Measurements from ENCODE around the gene CALM1.

CALM1 gene

GRCh38 chr14:90397425-90398314 is 841 bp downstream of the CALM1 start:
- H3K27ac ChIP-seq (ENCODE audit: low read depth, low read length) = peak overlapping the region; percentile 80
- H3K27me3 ChIP-seq (ENCODE audit: control insufficient read depth in 5 of 5, insufficient read depth in 4 of 5, low read length in 5 of 5) = no peaks in the 10 kb centered on the region
- peak overlapping the region in 4 of 5 donors; percentile 39 to 88 (median 87) for H3K9ac ChIP-seq (ENCODE audit: low read length in 5 of 5)
- H3K4me3 ChIP-seq (ENCODE audit: low read depth in 1 of 5, low read length in 5 of 5) = peak overlapping the region; percentile 79 to 99 (median 93)
- H3K4me1 ChIP-seq (ENCODE audit: control insufficient read depth in 5 of 5, insufficient read depth in 5 of 5, low read length in 5 of 5) = peaks cover 6 to 48% (median 47%) of the 10 kb centered on the region in 5 donors
- H3K9me3 ChIP-seq (ENCODE audit: control insufficient read depth in 5 of 5, low read length in 5 of 5) = no peaks in the 10 kb centered on the region
- peaks cover 9 to 28% (median 21%) of the 10 kb centered on the region in 5 donors for H3K36me3 ChIP-seq (ENCODE audit: control insufficient read depth in 5 of 5, insufficient read depth in 5 of 5, low read length in 5 of 5)

- Histone ChIP-seq H3K27me3 (ENCODE audit: control insufficient read depth in 5 of 5, insufficient read depth in 4 of 5, low read length in 5 of 5) (no peaks in the 10 kb centered on the region), H3K27ac (ENCODE audit: low read depth, low read length) (peak overlapping the region; percentile 80), H3K4me3 (ENCODE audit: low read depth in 1 of 5, low read length in 5 of 5) (peak overlapping the region; percentile 79 to 99 (median 93)), H3K36me3 (ENCODE audit: control insufficient read depth in 5 of 5, insufficient read depth in 5 of 5, low read length in 5 of 5) (peaks cover 15 to 35% (median 28%) of the 10 kb centered on the region in 5 donors), H3K4me1 (ENCODE audit: control insufficient read depth in 5 of 5, insufficient read depth in 5 of 5, low read length in 5 of 5) (peaks cover 6 to 51% (median 47%) of the 10 kb centered on the region in 5 donors), H3K9me3 (ENCODE audit: control insufficient read depth in 5 of 5, low read length in 5 of 5) (no peaks in the 10 kb centered on the region), H3K9ac (ENCODE audit: low read length in 5 of 5) (peak overlapping the region; percentile 22 to 79 (median 67))
Measured at GRCh38 chr14:90398315-90398839, 1.5 kb downstream of the CALM1 start.

- Histone ChIP-seq H3K27me3 (ENCODE audit: control insufficient read depth in 5 of 5, insufficient read depth in 4 of 5, low read length in 5 of 5) (no peaks in the 10 kb centered on the region), H3K4me3 (ENCODE audit: low read depth in 1 of 5, low read length in 5 of 5) (peak overlapping the region; percentile 79 to 99 (median 93)), H3K4me1 (ENCODE audit: control insufficient read depth in 5 of 5, insufficient read depth in 5 of 5, low read length in 5 of 5) (peaks cover 6 to 52% (median 47%) of the 10 kb centered on the region in 5 donors), H3K9ac (ENCODE audit: low read length in 5 of 5) (peak overlapping the region; percentile 54 to 79 (median 67)), H3K36me3 (ENCODE audit: control insufficient read depth in 5 of 5, insufficient read depth in 5 of 5, low read length in 5 of 5) (peaks cover 21 to 41% (median 34%) of the 10 kb centered on the region in 5 donors), H3K27ac (ENCODE audit: low read depth, low read length) (peak overlapping the region; percentile 80), H3K9me3 (ENCODE audit: control insufficient read depth in 5 of 5, low read length in 5 of 5) (no peaks in the 10 kb centered on the region)
Measured at GRCh38 chr14:90398841-90399540, 2.2 kb downstream of the CALM1 start.

GRCh38 chr14:90399541-90400444 is 3.0 kb downstream of the CALM1 start:
- H3K27me3 ChIP-seq (ENCODE audit: control insufficient read depth in 5 of 5, insufficient read depth in 4 of 5, low read length in 5 of 5) = no peaks in the 10 kb centered on the region
- peak overlapping the region; percentile 47 to 99 (median 90) for H3K4me3 ChIP-seq (ENCODE audit: low read depth in 1 of 5, low read length in 5 of 5)
- H3K9ac ChIP-seq (ENCODE audit: low read length in 5 of 5) = peak overlapping the region; percentile 9 to 71 (median 63)
- peak overlapping the region; percentile 80 for H3K27ac ChIP-seq (ENCODE audit: low read depth, low read length)
- H3K36me3 ChIP-seq (ENCODE audit: control insufficient read depth in 5 of 5, insufficient read depth in 5 of 5, low read length in 5 of 5) = peaks cover 29 to 49% (median 42%) of the 10 kb centered on the region in 5 donors
- H3K4me1 ChIP-seq (ENCODE audit: control insufficient read depth in 5 of 5, insufficient read depth in 5 of 5, low read length in 5 of 5) = peaks cover 6 to 52% (median 47%) of the 10 kb centered on the region in 5 donors
- no peaks in the 10 kb centered on the region for H3K9me3 ChIP-seq (ENCODE audit: control insufficient read depth in 5 of 5, low read length in 5 of 5)

- Histone ChIP-seq H3K27ac (ENCODE audit: low read depth, low read length) (peak overlapping the region; percentile 80), H3K36me3 (ENCODE audit: control insufficient read depth in 5 of 5, insufficient read depth in 5 of 5, low read length in 5 of 5) (peaks cover 36 to 61% (median 54%) of the 10 kb centered on the region in 5 donors), H3K27me3 (ENCODE audit: control insufficient read depth in 5 of 5, insufficient read depth in 4 of 5, low read length in 5 of 5) (no peaks in the 10 kb centered on the region), H3K4me1 (ENCODE audit: control insufficient read depth in 5 of 5, insufficient read depth in 5 of 5, low read length in 5 of 5) (peaks cover 6 to 52% (median 45%) of the 10 kb centered on the region in 5 donors), H3K9me3 (ENCODE audit: control insufficient read depth in 5 of 5, low read length in 5 of 5) (no peaks in the 10 kb centered on the region), H3K4me3 (ENCODE audit: low read depth in 1 of 5, low read length in 5 of 5) (no peak overlapping the region), H3K9ac (ENCODE audit: low read length in 5 of 5) (peak overlapping the region in 1 of 5 donors; percentile 5)
Measured at GRCh38 chr14:90400904-90401561, 4.2 kb downstream of the CALM1 start.

- Histone ChIP-seq H3K9ac (ENCODE audit: low read length in 5 of 5) (no peak overlapping the region), H3K4me1 (ENCODE audit: control insufficient read depth in 5 of 5, insufficient read depth in 5 of 5, low read length in 5 of 5) (peaks cover 6 to 48% (median 39%) of the 10 kb centered on the region in 5 donors), H3K27ac (ENCODE audit: low read depth, low read length) (peak overlapping the region; percentile 8), H3K9me3 (ENCODE audit: control insufficient read depth in 5 of 5, low read length in 5 of 5) (no peaks in the 10 kb centered on the region), H3K36me3 (ENCODE audit: control insufficient read depth in 5 of 5, insufficient read depth in 5 of 5, low read length in 5 of 5) (peaks cover 38 to 71% (median 63%) of the 10 kb centered on the region in 5 donors), H3K4me3 (ENCODE audit: low read depth in 1 of 5, low read length in 5 of 5) (no peak overlapping the region), H3K27me3 (ENCODE audit: control insufficient read depth in 5 of 5, insufficient read depth in 4 of 5, low read length in 5 of 5) (no peaks in the 10 kb centered on the region)
Measured at GRCh38 chr14:90402016-90402415, 5.2 kb downstream of the CALM1 start.

- no peak overlapping the region for H3K9ac ChIP-seq (ENCODE audit: low read length in 5 of 5)
- no peaks in the 10 kb centered on the region for H3K27me3 ChIP-seq (ENCODE audit: control insufficient read depth in 5 of 5, insufficient read depth in 4 of 5, low read length in 5 of 5)
- H3K27ac ChIP-seq (ENCODE audit: low read depth, low read length) = no peak overlapping the region
- peaks cover 6 to 50% (median 39%) of the 10 kb centered on the region in 5 donors for H3K4me1 ChIP-seq (ENCODE audit: control insufficient read depth in 5 of 5, insufficient read depth in 5 of 5, low read length in 5 of 5)
- H3K9me3 ChIP-seq (ENCODE audit: control insufficient read depth in 5 of 5, low read length in 5 of 5) = no peaks in the 10 kb centered on the region
- peaks cover 43 to 77% (median 63%) of the 10 kb centered on the region in 5 donors for H3K36me3 ChIP-seq (ENCODE audit: control insufficient read depth in 5 of 5, insufficient read depth in 5 of 5, low read length in 5 of 5)
- H3K4me3 ChIP-seq (ENCODE audit: low read depth in 1 of 5, low read length in 5 of 5) = no peak overlapping the region
Measured at GRCh38 chr14:90403065-90403464, 6.2 kb downstream of the CALM1 start.

- H3K27ac ChIP-seq (ENCODE audit: low read depth, low read length) = no peak overlapping the region
- no peak overlapping the region for H3K9ac ChIP-seq (ENCODE audit: low read length in 5 of 5)
- H3K27me3 ChIP-seq (ENCODE audit: control insufficient read depth in 5 of 5, insufficient read depth in 4 of 5, low read length in 5 of 5) = no peaks in the 10 kb centered on the region
- H3K4me1 ChIP-seq (ENCODE audit: control insufficient read depth in 5 of 5, insufficient read depth in 5 of 5, low read length in 5 of 5) = peaks cover 4 to 49% (median 33%) of the 10 kb centered on the region in 5 donors
- no peak overlapping the region for H3K4me3 ChIP-seq (ENCODE audit: low read depth in 1 of 5, low read length in 5 of 5)
- no peaks in the 10 kb centered on the region for H3K9me3 ChIP-seq (ENCODE audit: control insufficient read depth in 5 of 5, low read length in 5 of 5)
- H3K36me3 ChIP-seq (ENCODE audit: control insufficient read depth in 5 of 5, insufficient read depth in 5 of 5, low read length in 5 of 5) = peaks cover 46 to 76% (median 63%) of the 10 kb centered on the region in 5 donors
Measured at GRCh38 chr14:90405101-90405500, 8.3 kb downstream of the CALM1 start.

- Histone ChIP-seq H3K36me3 (ENCODE audit: control insufficient read depth in 5 of 5, insufficient read depth in 5 of 5, low read length in 5 of 5) (peaks cover 46 to 70% (median 61%) of the 10 kb centered on the region in 5 donors), H3K4me3 (ENCODE audit: low read depth in 1 of 5, low read length in 5 of 5) (no peak overlapping the region), H3K9ac (ENCODE audit: low read length in 5 of 5) (no peak overlapping the region), H3K4me1 (ENCODE audit: control insufficient read depth in 5 of 5, insufficient read depth in 5 of 5, low read length in 5 of 5) (peaks cover 4 to 46% (median 26%) of the 10 kb centered on the region in 5 donors), H3K9me3 (ENCODE audit: control insufficient read depth in 5 of 5, low read length in 5 of 5) (no peaks in the 10 kb centered on the region), H3K27me3 (ENCODE audit: control insufficient read depth in 5 of 5, insufficient read depth in 4 of 5, low read length in 5 of 5) (no peaks in the 10 kb centered on the region), H3K27ac (ENCODE audit: low read depth, low read length) (no peak overlapping the region)
Measured at GRCh38 chr14:90405755-90406154, 8.9 kb downstream of the CALM1 start.
